ENCODE results near the gene KCNJ10.

KCNJ10 gene

GRCh38 chr1:160018900-160019299 lies 51.1 kb downstream of the KCNJ10 start:
- H3K9me3 ChIP-seq (ENCODE audit: insufficient read depth, low read depth, low read length): no peaks in the 10 kb centered on the region
- H3K4me1 ChIP-seq (ENCODE audit: insufficient read depth, low read length): peaks cover 5% of the 10 kb centered on the region; the same call in 1 of the 2 replicates
- WGBS: 81% methylated on average over 1 of the region's 1 CpG
- no peaks in the 10 kb centered on the region for H3K27me3 ChIP-seq (ENCODE audit: insufficient read depth, low read length)
- H3K9ac ChIP-seq (ENCODE audit: low read depth, low read length): no peak overlapping the region
- H3K27ac ChIP-seq (ENCODE audit: low read depth, low read length): no peak overlapping the region
- H3K36me3 ChIP-seq (ENCODE audit: insufficient read depth, low read length): no peaks in the 10 kb centered on the region
- no peak overlapping the region for H3K4me3 ChIP-seq (ENCODE audit: low read length)

DNA sequence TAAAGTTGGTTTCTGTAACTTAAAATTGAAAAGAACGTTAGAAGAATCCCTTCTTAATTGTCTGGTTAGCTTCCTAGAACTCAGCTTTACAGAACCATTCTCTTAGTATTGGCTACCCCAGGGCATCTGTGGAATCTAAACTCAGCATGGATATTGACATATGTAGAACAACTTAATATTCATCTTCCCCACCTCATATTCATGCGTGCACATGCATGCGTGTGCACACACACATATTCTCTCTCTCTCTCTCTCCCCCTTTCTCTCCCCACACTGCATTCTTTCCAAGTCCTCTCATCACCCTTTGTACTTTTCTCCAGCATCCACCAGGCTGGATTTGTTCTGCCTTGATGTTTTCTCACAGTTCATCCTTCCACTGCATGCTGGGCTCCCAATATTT lies 51.6 kb downstream of the KCNJ10 start:
- H3K4me3 ChIP-seq (ENCODE audit: low read length): no peak overlapping the region
- WGBS: 94% methylated on average over 3 of the region's 3 CpGs
- no peak overlapping the region for H3K9ac ChIP-seq (ENCODE audit: low read depth, low read length)
- H3K27ac ChIP-seq (ENCODE audit: low read depth, low read length): no peak overlapping the region
- no peaks in the 10 kb centered on the region for H3K9me3 ChIP-seq (ENCODE audit: insufficient read depth, low read depth, low read length)
- no peaks in the 10 kb centered on the region for H3K27me3 ChIP-seq (ENCODE audit: insufficient read depth, low read length)
- peaks cover 5% of the 10 kb centered on the region; the same call in 1 of the 2 replicates for H3K4me1 ChIP-seq (ENCODE audit: insufficient read depth, low read length)
- no peaks in the 10 kb centered on the region for H3K36me3 ChIP-seq (ENCODE audit: insufficient read depth, low read length)

DNA sequence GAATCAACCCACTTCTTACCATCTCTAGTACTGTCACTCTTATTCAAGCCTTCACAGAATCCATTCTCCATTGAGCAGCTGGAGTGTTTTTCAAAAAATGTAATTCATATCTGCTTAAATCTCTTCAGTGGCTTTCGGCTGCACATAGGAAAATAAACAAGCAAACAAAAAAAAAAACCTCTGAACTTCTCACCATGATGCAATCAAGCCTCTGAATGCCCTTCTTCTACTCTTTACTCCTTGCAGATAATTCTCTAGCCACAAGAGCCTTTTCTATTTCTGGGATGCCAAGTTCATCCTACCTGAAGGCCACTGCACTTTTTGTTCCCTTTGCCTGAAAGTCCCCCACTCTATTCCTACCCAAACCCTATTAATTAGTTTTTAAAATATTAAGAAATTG lies 52.4 kb downstream of the KCNJ10 start:
- Histone ChIP-seq H3K9ac (ENCODE audit: low read depth, low read length) (no peak overlapping the region), H3K9me3 (ENCODE audit: insufficient read depth, low read depth, low read length) (no peaks in the 10 kb centered on the region), H3K36me3 (ENCODE audit: insufficient read depth, low read length) (no peaks in the 10 kb centered on the region), H3K27me3 (ENCODE audit: insufficient read depth, low read length) (no peaks in the 10 kb centered on the region), H3K4me1 (ENCODE audit: insufficient read depth, low read length) (peaks cover 5% of the 10 kb centered on the region; the same call in 1 of the 2 replicates), H3K4me3 (ENCODE audit: low read length) (no peak overlapping the region), H3K27ac (ENCODE audit: low read depth, low read length) (no peak overlapping the region)
- 86% methylated on average over 1 of the region's 1 CpG for WGBS

DNA sequence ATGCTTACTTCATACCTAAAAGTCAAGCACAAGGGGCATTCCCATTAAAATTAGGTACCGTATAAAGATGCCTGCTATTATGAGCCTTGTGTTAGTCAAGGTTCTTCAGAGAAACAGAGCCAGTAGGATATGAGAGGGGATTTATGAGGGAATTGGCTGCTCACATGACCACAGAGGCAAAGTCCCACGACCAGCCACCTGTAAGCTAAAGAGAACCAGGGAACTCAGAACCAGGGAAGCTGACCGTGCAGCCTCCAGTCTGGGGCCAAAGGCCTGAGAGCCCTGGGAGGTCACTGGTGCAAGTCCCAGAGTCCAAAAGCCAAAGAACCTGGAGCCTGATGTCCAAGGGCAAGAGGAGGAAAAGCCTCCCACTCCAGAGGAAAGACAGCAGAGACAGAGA lies 58.2 kb downstream of the KCNJ10 start:
- H3K36me3 ChIP-seq (ENCODE audit: insufficient read depth, low read length): no peaks in the 10 kb centered on the region
- 83% methylated on average over 3 of the region's 3 CpGs for WGBS

DNA sequence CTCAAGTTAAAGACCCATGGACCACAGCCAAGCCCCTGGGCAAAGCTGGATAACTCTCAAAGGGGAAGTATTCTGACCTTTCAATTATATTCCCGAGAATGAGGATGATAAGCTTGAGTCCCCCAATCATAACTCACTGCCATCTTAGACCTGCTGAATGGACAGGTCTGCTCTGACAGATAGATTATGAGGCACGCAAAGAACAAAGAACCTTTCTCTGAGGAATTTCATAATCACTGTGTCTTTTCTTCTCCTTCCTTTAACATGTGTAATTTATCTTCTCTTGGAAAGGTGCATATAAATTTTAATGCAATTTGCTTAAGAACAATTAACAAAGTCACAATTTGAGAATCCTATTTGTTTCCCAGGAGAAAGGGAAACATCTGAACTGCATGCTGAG lies 60.2 kb downstream of the KCNJ10 start:
- Histone ChIP-seq H3K27me3 (ENCODE audit: insufficient read depth, low read length) (no peaks in the 10 kb centered on the region), H3K9me3 (ENCODE audit: insufficient read depth, low read depth, low read length) (no peaks in the 10 kb centered on the region), H3K36me3 (ENCODE audit: insufficient read depth, low read length) (no peaks in the 10 kb centered on the region), H3K9ac (ENCODE audit: low read depth, low read length) (no peak overlapping the region), H3K4me1 (ENCODE audit: insufficient read depth, low read length) (no peaks in the 10 kb centered on the region), H3K27ac (ENCODE audit: low read depth, low read length) (no peak overlapping the region), H3K4me3 (ENCODE audit: low read length) (no peak overlapping the region)
- whole genome bisulfite sequencing: 64% methylated on average over 2 of the region's 2 CpGs

More for the DNA sequence above, 58.2 kb downstream of the KCNJ10 start:
- Histone ChIP-seq H3K9ac (ENCODE audit: low read depth, low read length) (no peak overlapping the region), H3K9me3 (ENCODE audit: insufficient read depth, low read depth, low read length) (no peaks in the 10 kb centered on the region), H3K4me3 (ENCODE audit: low read length) (no peak overlapping the region), H3K27me3 (ENCODE audit: insufficient read depth, low read length) (no peaks in the 10 kb centered on the region), H3K27ac (ENCODE audit: low read depth, low read length) (no peak overlapping the region), H3K4me1 (ENCODE audit: insufficient read depth, low read length) (no peaks in the 10 kb centered on the region)

GRCh38 chr1:160009081-160009480 lies 60.9 kb downstream of the KCNJ10 start:
- 70% methylated on average over 2 of the region's 2 CpGs for WGBS
- no peak overlapping the region for H3K9ac ChIP-seq (ENCODE audit: low read depth, low read length)
- H3K27ac ChIP-seq (ENCODE audit: low read depth, low read length): no peak overlapping the region
- H3K27me3 ChIP-seq (ENCODE audit: insufficient read depth, low read length): no peaks in the 10 kb centered on the region
- no peaks in the 10 kb centered on the region for H3K9me3 ChIP-seq (ENCODE audit: insufficient read depth, low read depth, low read length)
- no peaks in the 10 kb centered on the region for H3K4me1 ChIP-seq (ENCODE audit: insufficient read depth, low read length)
- H3K36me3 ChIP-seq (ENCODE audit: insufficient read depth, low read length): no peaks in the 10 kb centered on the region
- H3K4me3 ChIP-seq (ENCODE audit: low read length): no peak overlapping the region

DNA sequence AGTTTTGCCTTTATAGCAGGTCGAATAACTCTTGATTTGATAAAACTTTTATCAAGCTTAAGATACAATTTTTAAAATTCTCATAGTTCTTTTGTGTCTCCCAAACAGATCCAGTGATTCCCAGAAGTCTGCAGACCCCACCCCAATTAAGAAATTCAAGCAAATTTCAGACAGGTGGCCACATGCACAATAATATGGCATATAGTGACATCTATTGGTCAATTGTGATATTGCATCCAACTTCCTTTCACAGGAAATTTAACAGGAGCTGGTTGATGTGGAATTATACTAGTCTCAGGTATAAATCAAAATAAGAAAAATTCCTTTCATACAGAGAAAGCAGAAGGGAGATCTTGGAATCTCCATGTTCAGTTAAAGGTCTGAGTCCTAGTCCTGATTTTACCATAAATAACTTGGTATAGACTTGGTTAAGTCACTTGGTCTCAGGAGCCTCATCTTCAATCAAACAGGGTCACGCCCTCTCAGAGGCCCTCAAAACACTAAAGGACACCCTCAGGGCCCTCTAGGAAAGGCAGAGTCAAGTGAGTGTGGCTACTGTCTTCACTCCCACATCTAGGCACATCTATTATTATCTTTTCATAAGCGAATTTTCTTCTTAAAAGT lies 62.3 kb downstream of the KCNJ10 start:
- no peaks in the 10 kb centered on the region for H3K36me3 ChIP-seq (ENCODE audit: insufficient read depth, low read length)
- H3K4me1 ChIP-seq (ENCODE audit: insufficient read depth, low read length): no peaks in the 10 kb centered on the region
- no peaks in the 10 kb centered on the region for H3K27me3 ChIP-seq (ENCODE audit: insufficient read depth, low read length)
- no peak overlapping the region for H3K9ac ChIP-seq (ENCODE audit: low read depth, low read length)
- H3K4me3 ChIP-seq (ENCODE audit: low read length): no peak overlapping the region
- 76% methylated on average over 3 of the region's 3 CpGs for WGBS
- H3K27ac ChIP-seq (ENCODE audit: low read depth, low read length): no peak overlapping the region
- H3K9me3 ChIP-seq (ENCODE audit: insufficient read depth, low read depth, low read length): no peaks in the 10 kb centered on the region

GRCh38 chr1:160006312-160006940 lies 63.5 kb downstream of the KCNJ10 start:
- H3K36me3 ChIP-seq (ENCODE audit: insufficient read depth, low read length): no peaks in the 10 kb centered on the region
- H3K9me3 ChIP-seq (ENCODE audit: insufficient read depth, low read depth, low read length): no peaks in the 10 kb centered on the region
- no peaks in the 10 kb centered on the region for H3K27me3 ChIP-seq (ENCODE audit: insufficient read depth, low read length)
- H3K4me1 ChIP-seq (ENCODE audit: insufficient read depth, low read length): no peaks in the 10 kb centered on the region
- H3K9ac ChIP-seq (ENCODE audit: low read depth, low read length): no peak overlapping the region
- no peak overlapping the region for H3K27ac ChIP-seq (ENCODE audit: low read depth, low read length)
- 2% methylated on average over 3 of the region's 5 CpGs for WGBS
- H3K4me3 ChIP-seq (ENCODE audit: low read length): no peak overlapping the region

DNA sequence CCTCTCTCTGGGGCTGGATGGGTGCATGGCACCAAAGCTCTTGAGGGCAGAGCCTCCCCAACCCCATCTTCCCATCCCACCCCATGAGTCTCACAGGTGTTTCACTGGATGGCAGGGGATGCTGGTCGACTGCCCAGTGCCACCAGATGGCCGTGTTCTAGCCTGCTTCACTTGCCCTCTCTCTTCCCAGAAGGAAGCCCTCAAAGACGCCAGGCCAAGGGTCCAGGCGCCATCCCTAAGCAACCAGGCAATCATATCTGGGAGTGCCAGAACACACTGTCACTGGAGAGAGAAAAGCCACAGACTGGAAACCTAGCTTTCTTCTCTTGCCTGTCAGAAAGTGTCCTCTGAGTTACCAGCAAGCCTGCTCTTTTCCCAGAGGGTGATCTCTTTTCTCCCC lies 64.9 kb downstream of the KCNJ10 start:
- Histone ChIP-seq H3K27me3 (ENCODE audit: insufficient read depth, low read length) (no peaks in the 10 kb centered on the region), H3K9ac (ENCODE audit: low read depth, low read length) (no peak overlapping the region), H3K4me3 (ENCODE audit: low read length) (no peak overlapping the region), H3K4me1 (ENCODE audit: insufficient read depth, low read length) (no peaks in the 10 kb centered on the region), H3K36me3 (ENCODE audit: insufficient read depth, low read length) (no peaks in the 10 kb centered on the region), H3K27ac (ENCODE audit: low read depth, low read length) (no peak overlapping the region), H3K9me3 (ENCODE audit: insufficient read depth, low read depth, low read length) (no peaks in the 10 kb centered on the region)
- 89% methylated on average over 4 of the region's 4 CpGs for WGBS

- no peak overlapping the region for H3K4me3 ChIP-seq (ENCODE audit: low read length)
- H3K27ac ChIP-seq (ENCODE audit: low read depth, low read length): no peak overlapping the region
- 87% methylated on average over 2 of the region's 2 CpGs for WGBS
Measured at GRCh38 chr1:160004425-160004824, 65.5 kb downstream of the KCNJ10 start.

DNA sequence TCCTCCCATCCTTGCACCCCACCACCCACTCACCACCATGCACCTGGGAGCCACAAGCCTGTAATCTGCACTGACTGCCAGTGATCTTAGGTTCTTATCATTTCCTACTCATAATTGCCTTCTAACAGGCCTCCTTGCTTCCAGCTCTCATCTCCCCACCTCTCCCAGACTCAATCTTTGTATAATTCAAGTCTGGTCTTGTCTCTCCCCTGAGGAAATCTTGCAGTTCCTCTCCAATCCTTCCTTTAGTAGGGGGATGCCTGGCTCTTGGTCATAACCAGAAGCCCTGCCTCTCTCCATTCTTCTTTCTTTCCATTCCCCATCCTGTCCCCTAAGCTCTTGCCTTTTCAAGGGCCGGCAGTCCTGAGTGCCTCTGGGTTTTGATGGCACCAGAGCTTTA lies 66.0 kb downstream of the KCNJ10 start:
- WGBS: 89% methylated on average over 1 of the region's 1 CpG
- H3K36me3 ChIP-seq (ENCODE audit: insufficient read depth, low read length): no peaks in the 10 kb centered on the region
- H3K27me3 ChIP-seq (ENCODE audit: insufficient read depth, low read length): no peaks in the 10 kb centered on the region
- no peak overlapping the region for H3K4me3 ChIP-seq (ENCODE audit: low read length)
- no peaks in the 10 kb centered on the region for H3K9me3 ChIP-seq (ENCODE audit: insufficient read depth, low read depth, low read length)
- no peak overlapping the region for H3K9ac ChIP-seq (ENCODE audit: low read depth, low read length)
- H3K4me1 ChIP-seq (ENCODE audit: insufficient read depth, low read length): no peaks in the 10 kb centered on the region
- H3K27ac ChIP-seq (ENCODE audit: low read depth, low read length): no peak overlapping the region

More at GRCh38 chr1:160004425-160004824, 65.5 kb downstream of the KCNJ10 start:
- Histone ChIP-seq H3K4me1 (ENCODE audit: insufficient read depth, low read length) (no peaks in the 10 kb centered on the region), H3K36me3 (ENCODE audit: insufficient read depth, low read length) (no peaks in the 10 kb centered on the region), H3K9ac (ENCODE audit: low read depth, low read length) (no peak overlapping the region), H3K27me3 (ENCODE audit: insufficient read depth, low read length) (no peaks in the 10 kb centered on the region), H3K9me3 (ENCODE audit: insufficient read depth, low read depth, low read length) (no peaks in the 10 kb centered on the region)

Data from HUES64 (cell line).